GM19351 (cell line): Measurements from ENCODE around the gene RANBP2.

Experiments
- ATAC-seq: cut with Tn5 transposase; IDR thresholded peaks from one replicate; pipeline ENCODE4 v1.9.1; 2021; ENCODE audit warnings: mild to moderate bottlenecking, moderate library complexity; ENCODE audit not compliant: unreplicated experiment

RANBP2 gene

DNA sequence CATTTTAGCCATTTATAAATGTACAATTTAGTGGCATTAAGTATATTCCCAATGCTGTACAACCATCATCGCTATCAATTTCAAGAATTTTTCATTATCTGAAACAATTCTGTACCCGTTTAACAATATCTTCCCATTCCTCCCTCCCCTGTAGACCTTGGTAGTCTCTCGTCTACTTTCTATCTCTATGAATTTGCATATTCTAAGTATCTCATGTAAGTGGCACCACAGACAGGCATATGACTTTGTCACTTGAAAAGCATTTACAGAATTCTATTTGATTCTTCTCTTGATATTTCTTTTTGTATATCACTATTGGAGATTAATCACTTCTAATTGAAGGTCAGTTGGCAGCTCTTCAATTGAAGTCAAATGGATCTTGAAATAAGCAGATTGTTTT lies 115.3 kb downstream of the RANBP2 start:
- no peak for ATAC-seq

DNA sequence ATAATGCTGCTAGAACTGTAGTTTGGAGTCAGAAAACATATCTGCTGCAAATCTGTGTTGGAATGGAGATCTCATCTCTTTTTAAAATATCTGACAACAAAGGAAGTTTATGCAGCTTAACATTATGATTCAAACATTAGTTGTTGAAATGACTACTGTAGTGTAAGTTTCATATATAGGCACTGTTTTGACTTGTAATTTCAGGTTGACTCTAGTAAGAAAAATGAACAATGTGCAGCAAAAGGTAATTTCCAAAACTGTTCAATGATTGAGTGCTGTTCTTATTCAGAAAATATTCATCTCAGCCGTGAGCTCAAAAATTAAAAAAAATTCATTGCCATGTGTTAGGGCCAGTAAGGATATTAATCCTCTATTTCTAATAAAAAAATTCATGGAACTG lies 115.8 kb downstream of the RANBP2 start:
- no peak for ATAC-seq
